ENCODE results near the gene NUDT13.

GRCh38 chr10:73161079-73161478 is 50.8 kb downstream of the NUDT13 start:
- TF ChIP-seq CTCF (IDR thresholded peaks at IDR 0.05; ENCODE audit: low read depth, low read length) (no peak), EZH2phosphoT487 (IDR thresholded peaks at IDR 0.05; ENCODE audit: low read depth) (no peak)

Data from OCI-LY3 (cell line).